ENCODE measurements around the gene WASF2. TPM values are rescaled to one million over a fixed set of nuclear protein-coding genes. Genes with fewer than 3 reads are reported as not detected.

WASF2 gene
- total and polyA plus RNA-seq, 2 of the 13 experiments (the other 11 are each of a cell fraction or from before 2014, with no cell fraction given), result 10.4 to 27.7 TPM

DNA sequence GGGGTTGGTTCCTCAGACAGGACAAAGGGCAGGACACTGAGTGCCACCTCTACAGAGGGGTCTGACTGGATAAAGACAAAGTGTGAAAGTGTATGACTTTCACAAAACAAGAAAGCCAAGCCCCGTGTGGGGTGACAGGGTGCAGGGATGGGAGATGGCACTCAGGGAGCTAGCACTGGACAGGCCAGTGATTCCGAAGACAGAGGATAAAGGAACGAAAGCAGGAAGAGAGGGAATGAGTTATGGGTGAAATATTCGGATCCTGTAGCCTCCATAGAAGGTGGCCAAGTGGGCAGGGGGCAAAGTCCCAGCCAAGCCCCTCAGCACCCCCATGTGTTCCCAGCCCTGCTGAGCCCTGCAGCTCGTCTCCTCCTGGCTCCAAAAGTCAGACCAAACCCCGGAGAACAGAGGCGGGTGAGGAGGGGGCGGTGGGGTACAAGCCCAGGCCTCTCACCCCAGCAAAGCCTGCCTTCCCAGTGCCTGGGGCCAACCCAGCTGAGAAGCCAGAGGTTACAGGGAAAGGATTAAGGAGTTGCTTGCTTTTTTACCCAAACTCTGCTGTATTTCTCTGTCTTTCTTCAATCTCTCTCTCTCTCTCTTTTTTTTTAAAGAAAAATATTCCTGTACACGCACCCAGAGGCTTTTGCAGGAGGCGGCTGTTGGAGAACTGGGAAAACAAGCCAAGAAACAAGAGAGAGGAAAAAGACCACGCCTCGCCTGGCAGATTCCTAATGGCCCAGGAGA lies 14.0 kb upstream of the WASF2 start (continued):
- TF ChIP-seq ZNF251 (CRISPR knock-in tag; IDR thresholded peaks at IDR 0.05), result no peak
- TF ChIP-seq ZNF839 (CRISPR knock-in tag; IDR thresholded peaks at IDR 0.05; ENCODE audit: borderline replicate concordance), result no peak
- TF ChIP-seq ZNF7 (CRISPR knock-in tag; IDR thresholded peaks at IDR 0.05), result no peak
- TF ChIP-seq, protein P1, sequence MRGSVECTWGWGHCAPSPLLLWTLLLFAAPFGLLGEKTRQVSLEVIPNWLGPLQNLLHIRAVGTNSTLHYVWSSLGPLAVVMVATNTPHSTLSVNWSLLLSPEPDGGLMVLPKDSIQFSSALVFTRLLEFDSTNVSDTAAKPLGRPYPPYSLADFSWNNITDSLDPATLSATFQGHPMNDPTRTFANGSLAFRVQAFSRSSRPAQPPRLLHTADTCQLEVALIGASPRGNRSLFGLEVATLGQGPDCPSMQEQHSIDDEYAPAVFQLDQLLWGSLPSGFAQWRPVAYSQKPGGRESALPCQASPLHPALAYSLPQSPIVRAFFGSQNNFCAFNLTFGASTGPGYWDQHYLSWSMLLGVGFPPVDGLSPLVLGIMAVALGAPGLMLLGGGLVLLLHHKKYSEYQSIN (CRISPR knock-in tag; IDR thresholded peaks at IDR 0.05; ENCODE audit: borderline replicate concordance), result no peak
- 0 out of 2 replicates have a peak, but pooled peaks have one; percentile 2 for TF ChIP-seq SALL2 (CRISPR knock-in tag; IDR thresholded peaks at IDR 0.05)
- no peak for TF ChIP-seq TMF1 (CRISPR knock-in tag; IDR thresholded peaks at IDR 0.05; ENCODE audit: low read depth)
- TF ChIP-seq, protein P2, sequence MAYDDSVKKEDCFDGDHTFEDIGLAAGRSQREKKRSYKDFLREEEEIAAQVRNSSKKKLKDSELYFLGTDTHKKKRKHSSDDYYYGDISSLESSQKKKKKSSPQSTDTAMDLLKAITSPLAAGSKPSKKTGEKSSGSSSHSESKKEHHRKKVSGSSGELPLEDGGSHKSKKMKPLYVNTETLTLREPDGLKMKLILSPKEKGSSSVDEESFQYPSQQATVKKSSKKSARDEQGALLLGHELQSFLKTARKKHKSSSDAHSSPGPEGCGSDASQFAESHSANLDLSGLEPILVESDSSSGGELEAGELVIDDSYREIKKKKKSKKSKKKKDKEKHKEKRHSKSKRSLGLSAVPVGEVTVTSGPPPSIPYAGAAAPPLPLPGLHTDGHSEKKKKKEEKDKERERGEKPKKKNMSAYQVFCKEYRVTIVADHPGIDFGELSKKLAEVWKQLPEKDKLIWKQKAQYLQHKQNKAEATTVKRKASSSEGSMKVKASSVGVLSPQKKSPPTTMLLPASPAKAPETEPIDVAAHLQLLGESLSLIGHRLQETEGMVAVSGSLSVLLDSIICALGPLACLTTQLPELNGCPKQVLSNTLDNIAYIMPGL (CRISPR knock-in tag; IDR thresholded peaks at IDR 0.05; ENCODE audit: borderline replicate concordance in 1 of 2, low read depth in 1 of 2), result peak in 1 of 2 experiments; percentile 4; a peak in 1 of 4 replicates
- no peak for TF ChIP-seq HOXA7 (CRISPR knock-in tag; IDR thresholded peaks at IDR 0.05)
- no peak for TF ChIP-seq ZNF713 (CRISPR knock-in tag; IDR thresholded peaks at IDR 0.05)
- TF ChIP-seq ZNF292 (CRISPR knock-in tag; IDR thresholded peaks at IDR 0.05; ENCODE audit: borderline replicate concordance, low read depth), result no peak
- TF ChIP-seq, protein P3, sequence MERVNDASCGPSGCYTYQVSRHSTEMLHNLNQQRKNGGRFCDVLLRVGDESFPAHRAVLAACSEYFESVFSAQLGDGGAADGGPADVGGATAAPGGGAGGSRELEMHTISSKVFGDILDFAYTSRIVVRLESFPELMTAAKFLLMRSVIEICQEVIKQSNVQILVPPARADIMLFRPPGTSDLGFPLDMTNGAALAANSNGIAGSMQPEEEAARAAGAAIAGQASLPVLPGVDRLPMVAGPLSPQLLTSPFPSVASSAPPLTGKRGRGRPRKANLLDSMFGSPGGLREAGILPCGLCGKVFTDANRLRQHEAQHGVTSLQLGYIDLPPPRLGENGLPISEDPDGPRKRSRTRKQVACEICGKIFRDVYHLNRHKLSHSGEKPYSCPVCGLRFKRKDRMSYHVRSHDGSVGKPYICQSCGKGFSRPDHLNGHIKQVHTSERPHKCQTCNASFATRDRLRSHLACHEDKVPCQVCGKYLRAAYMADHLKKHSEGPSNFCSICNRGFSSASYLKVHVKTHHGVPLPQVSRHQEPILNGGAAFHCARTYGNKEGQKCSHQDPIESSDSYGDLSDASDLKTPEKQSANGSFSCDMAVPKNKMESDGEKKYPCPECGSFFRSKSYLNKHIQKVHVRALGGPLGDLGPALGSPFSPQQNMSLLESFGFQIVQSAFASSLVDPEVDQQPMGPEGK (CRISPR knock-in tag; IDR thresholded peaks at IDR 0.05), result no peak
- peak; percentile 12; the same call in 1 of the 2 replicates for TF ChIP-seq GFI1 (CRISPR knock-in tag; IDR thresholded peaks at IDR 0.05; ENCODE audit: borderline replicate concordance)
- TF ChIP-seq, protein P4, sequence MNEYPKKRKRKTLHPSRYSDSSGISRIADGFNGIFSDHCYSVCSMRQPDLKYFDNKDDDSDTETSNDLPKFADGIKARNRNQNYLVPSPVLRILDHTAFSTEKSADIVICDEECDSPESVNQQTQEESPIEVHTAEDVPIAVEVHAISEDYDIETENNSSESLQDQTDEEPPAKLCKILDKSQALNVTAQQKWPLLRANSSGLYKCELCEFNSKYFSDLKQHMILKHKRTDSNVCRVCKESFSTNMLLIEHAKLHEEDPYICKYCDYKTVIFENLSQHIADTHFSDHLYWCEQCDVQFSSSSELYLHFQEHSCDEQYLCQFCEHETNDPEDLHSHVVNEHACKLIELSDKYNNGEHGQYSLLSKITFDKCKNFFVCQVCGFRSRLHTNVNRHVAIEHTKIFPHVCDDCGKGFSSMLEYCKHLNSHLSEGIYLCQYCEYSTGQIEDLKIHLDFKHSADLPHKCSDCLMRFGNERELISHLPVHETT (CRISPR knock-in tag; conservative IDR thresholded peaks at IDR 0.05), result no peak
- TF ChIP-seq ZSCAN29 (CRISPR knock-in tag; conservative IDR thresholded peaks at IDR 0.05), result peak; percentile 96
- TF ChIP-seq RORA (CRISPR knock-in tag; IDR thresholded peaks at IDR 0.05), result no peak
- TF ChIP-seq, protein P5, sequence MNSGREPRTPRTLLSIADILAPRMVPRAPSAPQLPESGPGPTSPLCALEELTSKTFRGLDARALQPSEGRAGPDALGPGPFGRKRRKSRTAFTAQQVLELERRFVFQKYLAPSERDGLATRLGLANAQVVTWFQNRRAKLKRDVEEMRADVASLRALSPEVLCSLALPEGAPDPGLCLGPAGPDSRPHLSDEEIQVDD (CRISPR knock-in tag; IDR thresholded peaks at IDR 0.05; ENCODE audit: borderline replicate concordance), result no peak
- TF ChIP-seq ZNF547 (CRISPR knock-in tag; IDR thresholded peaks at IDR 0.05), result no peak
- no peak; the same call in 1 of the 2 replicates for TF ChIP-seq RCOR2 (CRISPR knock-in tag; IDR thresholded peaks at IDR 0.05)
- TF ChIP-seq, protein P6, sequence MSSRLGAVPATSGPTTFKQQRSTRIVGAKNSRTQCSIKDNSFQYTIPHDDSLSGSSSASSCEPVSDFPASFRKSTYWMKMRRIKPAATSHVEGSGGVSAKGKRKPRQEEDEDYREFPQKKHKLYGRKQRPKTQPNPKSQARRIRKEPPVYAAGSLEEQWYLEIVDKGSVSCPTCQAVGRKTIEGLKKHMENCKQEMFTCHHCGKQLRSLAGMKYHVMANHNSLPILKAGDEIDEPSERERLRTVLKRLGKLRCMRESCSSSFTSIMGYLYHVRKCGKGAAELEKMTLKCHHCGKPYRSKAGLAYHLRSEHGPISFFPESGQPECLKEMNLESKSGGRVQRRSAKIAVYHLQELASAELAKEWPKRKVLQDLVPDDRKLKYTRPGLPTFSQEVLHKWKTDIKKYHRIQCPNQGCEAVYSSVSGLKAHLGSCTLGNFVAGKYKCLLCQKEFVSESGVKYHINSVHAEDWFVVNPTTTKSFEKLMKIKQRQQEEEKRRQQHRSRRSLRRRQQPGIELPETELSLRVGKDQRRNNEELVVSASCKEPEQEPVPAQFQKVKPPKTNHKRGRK (CRISPR knock-in tag; IDR thresholded peaks at IDR 0.05), result no peak
- TF ChIP-seq SMYD3 (CRISPR knock-in tag; IDR thresholded peaks at IDR 0.05), result 0 out of 2 replicates have a peak, but pooled peaks have one; percentile 4
